ENCODE results near the gene GNLY.

The GNLY gene

GRCh38 chr2:85698880-85699254 is 4.7 kb downstream of the GNLY start:
- no peak overlapping the region for H3K9ac ChIP-seq (ENCODE audit: insufficient read length, low read depth)
- H3K4me1 ChIP-seq (ENCODE audit: insufficient read depth, insufficient read length) = peaks cover 9% of the 10 kb centered on the region

GRCh38 chr2:85699325-85699724 is 5.2 kb downstream of the GNLY start:
- Histone ChIP-seq H3K9me3 (ENCODE audit: insufficient read depth, low read length) (no peaks in the 10 kb centered on the region; the same call in 1 of the 2 replicates), H3K27me3 (ENCODE audit: insufficient read depth, insufficient read length) (no peaks in the 10 kb centered on the region), H3K4me1 (ENCODE audit: insufficient read depth, insufficient read length) (peaks cover 8% of the 10 kb centered on the region), H3K4me3 (ENCODE audit: insufficient read length, low read depth) (no peak overlapping the region), H3K36me3 (ENCODE audit: insufficient read depth, insufficient read length, low read length) (no peaks in the 10 kb centered on the region), H3K9ac (ENCODE audit: insufficient read length, low read depth) (no peak overlapping the region)
- TF ChIP-seq ZNF274 (IDR thresholded peaks at IDR 0.05; ENCODE audit: low read depth, low read length) (no peak), YY1 (IDR thresholded peaks at IDR 0.05; ENCODE audit: insufficient read depth, insufficient read length) (no peak), SUZ12 (IDR thresholded peaks at IDR 0.05; ENCODE audit: extremely low read depth, insufficient read depth, insufficient read length) (no peak)
- DNase-seq (ENCODE audit: low read depth, low spot score) = no peak

More at GRCh38 chr2:85698880-85699254, 4.7 kb downstream of the GNLY start:
- Histone ChIP-seq H3K9me3 (ENCODE audit: insufficient read depth, low read length) (no peaks in the 10 kb centered on the region; the same call in 1 of the 2 replicates), H3K36me3 (ENCODE audit: insufficient read depth, insufficient read length, low read length) (no peaks in the 10 kb centered on the region), H3K27me3 (ENCODE audit: insufficient read depth, insufficient read length) (no peaks in the 10 kb centered on the region), H3K4me3 (ENCODE audit: insufficient read length, low read depth) (no peak overlapping the region)
- TF ChIP-seq SUZ12 (IDR thresholded peaks at IDR 0.05; ENCODE audit: extremely low read depth, insufficient read depth, insufficient read length) (no peak), ZNF274 (IDR thresholded peaks at IDR 0.05; ENCODE audit: low read depth, low read length) (no peak), YY1 (IDR thresholded peaks at IDR 0.05; ENCODE audit: insufficient read depth, insufficient read length) (no peak)
- DNase-seq (ENCODE audit: low read depth, low spot score) = no peak

- no peak for DNase-seq (ENCODE audit: low read depth, low spot score)
- Histone ChIP-seq H3K4me1 (ENCODE audit: insufficient read depth, insufficient read length) (peaks cover 6% of the 10 kb centered on the region), H3K9me3 (ENCODE audit: insufficient read depth, low read length) (no peaks in the 10 kb centered on the region; the same call in 1 of the 2 replicates), H3K36me3 (ENCODE audit: insufficient read depth, insufficient read length, low read length) (no peaks in the 10 kb centered on the region), H3K27me3 (ENCODE audit: insufficient read depth, insufficient read length) (no peaks in the 10 kb centered on the region), H3K9ac (ENCODE audit: insufficient read length, low read depth) (no peak overlapping the region), H3K4me3 (ENCODE audit: insufficient read length, low read depth) (no peak overlapping the region)
- TF ChIP-seq ZNF274 (IDR thresholded peaks at IDR 0.05; ENCODE audit: low read depth, low read length) = no peak
- no peak for TF ChIP-seq YY1 (IDR thresholded peaks at IDR 0.05; ENCODE audit: insufficient read depth, insufficient read length)
- TF ChIP-seq SUZ12 (IDR thresholded peaks at IDR 0.05; ENCODE audit: extremely low read depth, insufficient read depth, insufficient read length) = no peak
These were observed 8.0 kb downstream of the GNLY start for GRCh38 chr2:85702172-85702571.

GRCh38 chr2:85702800-85703199 is 8.6 kb downstream of the GNLY start:
- H3K27me3 ChIP-seq (ENCODE audit: insufficient read depth, insufficient read length) = peaks cover 6% of the 10 kb centered on the region
- no peaks in the 10 kb centered on the region for H3K36me3 ChIP-seq (ENCODE audit: insufficient read depth, insufficient read length, low read length)
- peaks cover 5% of the 10 kb centered on the region for H3K4me1 ChIP-seq (ENCODE audit: insufficient read depth, insufficient read length)
- no peak for DNase-seq (ENCODE audit: low read depth, low spot score)
- TF ChIP-seq ZNF274 (IDR thresholded peaks at IDR 0.05; ENCODE audit: low read depth, low read length) = no peak
- TF ChIP-seq YY1 (IDR thresholded peaks at IDR 0.05; ENCODE audit: insufficient read depth, insufficient read length) = no peak
- TF ChIP-seq SUZ12 (IDR thresholded peaks at IDR 0.05; ENCODE audit: extremely low read depth, insufficient read depth, insufficient read length) = no peak
- H3K9me3 ChIP-seq (ENCODE audit: insufficient read depth, low read length) = no peaks in the 10 kb centered on the region; the same call in 1 of the 2 replicates
- H3K4me3 ChIP-seq (ENCODE audit: insufficient read length, low read depth) = no peak overlapping the region
- H3K9ac ChIP-seq (ENCODE audit: insufficient read length, low read depth) = no peak overlapping the region

- peaks cover 8% of the 10 kb centered on the region for H3K27me3 ChIP-seq (ENCODE audit: insufficient read depth, insufficient read length)
- TF ChIP-seq YY1 (IDR thresholded peaks at IDR 0.05; ENCODE audit: insufficient read depth, insufficient read length) = no peak
- no peak for TF ChIP-seq SUZ12 (IDR thresholded peaks at IDR 0.05; ENCODE audit: extremely low read depth, insufficient read depth, insufficient read length)
- TF ChIP-seq ZNF274 (IDR thresholded peaks at IDR 0.05; ENCODE audit: low read depth, low read length) = no peak
- H3K4me3 ChIP-seq (ENCODE audit: insufficient read length, low read depth) = no peak overlapping the region
- no peaks in the 10 kb centered on the region for H3K36me3 ChIP-seq (ENCODE audit: insufficient read depth, insufficient read length, low read length)
- H3K9ac ChIP-seq (ENCODE audit: insufficient read length, low read depth) = no peak overlapping the region
- H3K9me3 ChIP-seq (ENCODE audit: insufficient read depth, low read length) = no peaks in the 10 kb centered on the region; the same call in 1 of the 2 replicates
- DNase-seq (ENCODE audit: low read depth, low spot score) = no peak
- peaks cover 3% of the 10 kb centered on the region for H3K4me1 ChIP-seq (ENCODE audit: insufficient read depth, insufficient read length)
These were observed 9.2 kb downstream of the GNLY start for GRCh38 chr2:85703329-85703728.

- DNase-seq (ENCODE audit: low read depth, low spot score) = no peak
- no peaks in the 10 kb centered on the region for H3K36me3 ChIP-seq (ENCODE audit: insufficient read depth, insufficient read length, low read length)
- TF ChIP-seq ZNF274 (IDR thresholded peaks at IDR 0.05; ENCODE audit: low read depth, low read length) (no peak), SUZ12 (IDR thresholded peaks at IDR 0.05; ENCODE audit: extremely low read depth, insufficient read depth, insufficient read length) (no peak), YY1 (IDR thresholded peaks at IDR 0.05; ENCODE audit: insufficient read depth, insufficient read length) (no peak)
- peaks cover 8% of the 10 kb centered on the region for H3K27me3 ChIP-seq (ENCODE audit: insufficient read depth, insufficient read length)
- H3K9me3 ChIP-seq (ENCODE audit: insufficient read depth, low read length) = no peaks in the 10 kb centered on the region; the same call in 1 of the 2 replicates
- H3K4me1 ChIP-seq (ENCODE audit: insufficient read depth, insufficient read length) = peaks cover 3% of the 10 kb centered on the region
- H3K9ac ChIP-seq (ENCODE audit: insufficient read length, low read depth) = no peak overlapping the region
- H3K4me3 ChIP-seq (ENCODE audit: insufficient read length, low read depth) = no peak overlapping the region
These were observed 9.9 kb downstream of the GNLY start for GRCh38 chr2:85704038-85704437.

GRCh38 chr2:85704800-85705679 is 10.9 kb downstream of the GNLY start:
- no peak for DNase-seq (ENCODE audit: low read depth, low spot score)
- Histone ChIP-seq H3K9me3 (ENCODE audit: insufficient read depth, low read length) (no peaks in the 10 kb centered on the region), H3K27me3 (ENCODE audit: insufficient read depth, insufficient read length) (peaks cover 8% of the 10 kb centered on the region), H3K36me3 (ENCODE audit: insufficient read depth, insufficient read length, low read length) (no peaks in the 10 kb centered on the region), H3K4me3 (ENCODE audit: insufficient read length, low read depth) (no peak overlapping the region), H3K4me1 (ENCODE audit: insufficient read depth, insufficient read length) (peaks cover 3% of the 10 kb centered on the region), H3K9ac (ENCODE audit: insufficient read length, low read depth) (no peak overlapping the region)
- no peak for TF ChIP-seq SUZ12 (IDR thresholded peaks at IDR 0.05; ENCODE audit: extremely low read depth, insufficient read depth, insufficient read length)
- no peak for TF ChIP-seq YY1 (IDR thresholded peaks at IDR 0.05; ENCODE audit: insufficient read depth, insufficient read length)
- no peak for TF ChIP-seq ZNF274 (IDR thresholded peaks at IDR 0.05; ENCODE audit: low read depth, low read length)

All from NT2/D1 (cell line).